ENCODE results near the gene DPP6.
"Not testable (repeated sequence)": the region's sequence is repeated elsewhere in the genome, so short reads cannot be mapped to it uniquely, and the experiment has no call there.

DNA sequence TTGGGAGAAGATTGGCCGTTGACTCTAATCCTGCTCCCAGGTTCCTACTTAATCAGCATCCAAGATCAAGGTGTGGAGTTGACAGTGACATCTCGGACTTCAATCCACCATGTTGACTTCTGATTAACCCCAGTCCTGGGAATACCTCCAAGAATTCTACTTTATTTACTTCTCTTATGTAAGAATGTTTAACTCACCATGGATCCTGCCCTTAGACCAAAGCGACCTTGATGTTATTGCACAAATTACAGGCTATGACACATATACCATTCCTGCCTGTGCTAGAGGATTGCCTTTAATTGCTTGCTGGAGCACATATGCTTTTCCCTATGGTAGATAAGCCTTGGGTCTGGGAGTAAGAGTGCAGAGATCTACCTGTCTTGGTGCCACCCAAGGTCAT lies 28.1 kb downstream of the DPP6 start:
- TF ChIP-seq, protein P1, sequence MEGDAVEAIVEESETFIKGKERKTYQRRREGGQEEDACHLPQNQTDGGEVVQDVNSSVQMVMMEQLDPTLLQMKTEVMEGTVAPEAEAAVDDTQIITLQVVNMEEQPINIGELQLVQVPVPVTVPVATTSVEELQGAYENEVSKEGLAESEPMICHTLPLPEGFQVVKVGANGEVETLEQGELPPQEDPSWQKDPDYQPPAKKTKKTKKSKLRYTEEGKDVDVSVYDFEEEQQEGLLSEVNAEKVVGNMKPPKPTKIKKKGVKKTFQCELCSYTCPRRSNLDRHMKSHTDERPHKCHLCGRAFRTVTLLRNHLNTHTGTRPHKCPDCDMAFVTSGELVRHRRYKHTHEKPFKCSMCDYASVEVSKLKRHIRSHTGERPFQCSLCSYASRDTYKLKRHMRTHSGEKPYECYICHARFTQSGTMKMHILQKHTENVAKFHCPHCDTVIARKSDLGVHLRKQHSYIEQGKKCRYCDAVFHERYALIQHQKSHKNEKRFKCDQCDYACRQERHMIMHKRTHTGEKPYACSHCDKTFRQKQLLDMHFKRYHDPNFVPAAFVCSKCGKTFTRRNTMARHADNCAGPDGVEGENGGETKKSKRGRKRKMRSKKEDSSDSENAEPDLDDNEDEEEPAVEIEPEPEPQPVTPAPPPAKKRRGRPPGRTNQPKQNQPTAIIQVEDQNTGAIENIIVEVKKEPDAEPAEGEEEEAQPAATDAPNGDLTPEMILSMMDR (IDR thresholded peaks at IDR 0.05 in 8 of 11, conservative IDR thresholded peaks at IDR 0.05 in 3 of 11) = not testable (repeated sequence)
- not testable (repeated sequence) for TF ChIP-seq POLR2AphosphoS5 (IDR thresholded peaks at IDR 0.05)
